GM23338 (cell line): ENCODE results near the gene IGSF22. TPM values are rescaled to one million over a fixed set of nuclear protein-coding genes. Genes with fewer than 3 reads are reported as not detected.
A peak's percentile ranks its signal among the peaks of the same experiment; 100 is the strongest.
"Not testable (repeated sequence)": the region's sequence is repeated elsewhere in the genome, so short reads cannot be mapped to it uniquely, and the experiment has no call there.

Experiments used
- ATAC-seq: fragments of 200-7000 bp; cut with Tn5 transposase; 3 replicates; pipeline ENCODE4 v1.9.1; 2020
- DNase-seq: peaks from one replicate; pipeline ENCODE4 v3.0.0-alpha.2; 2015; ENCODE audit warnings: low spot score
- H2AFZ ChIP-seq: fragments of 200-600 bp; sonication (generic); 2 replicates; pipeline ENCODE4 v1.8.0; 2016; ENCODE audit warnings: antibody characterized with exemption, mild to moderate bottlenecking, moderate library complexity
- H3F3A ChIP-seq: fragments of 200-600 bp; sonication (generic); replicated peaks from 2 replicates; pipeline ENCODE4 v1.8.0; 2017; ENCODE audit warnings: antibody characterized with exemption, mixed run types, low read depth
- H3K27ac ChIP-seq: fragments of 200-600 bp; sonication (generic); 2 replicates; pipeline ENCODE4 v1.6.1; 2016; ENCODE audit warnings: low read depth
- H3K27me3 ChIP-seq: fragments of 200-600 bp; sonication (generic); 2 replicates; pipeline ENCODE4 v1.8.0; 2016; ENCODE audit warnings: mild to moderate bottlenecking, mixed run types, moderate library complexity; ENCODE audit not compliant: insufficient read depth
- H3K36me3 ChIP-seq: fragments of 200-600 bp; sonication (generic); 2 replicates; pipeline ENCODE4 v1.8.0; 2016; ENCODE audit warnings: mild to moderate bottlenecking; ENCODE audit not compliant: insufficient read depth
- H3K4me1 ChIP-seq: fragments of 200-600 bp; sonication (generic); 2 replicates; pipeline ENCODE4 v1.8.0; 2016; ENCODE audit warnings: mild to moderate bottlenecking, moderate library complexity; ENCODE audit not compliant: insufficient read depth
- H3K4me2 ChIP-seq: fragments of 200-600 bp; sonication (generic); 2 replicates; pipeline ENCODE4 v1.7.1; 2017; ENCODE audit warnings: mixed run types
- H3K4me3 ChIP-seq: fragments of 200-600 bp; sonication (generic); 2 replicates; pipeline ENCODE4 v1.6.1; 2016; ENCODE audit warnings: mixed run types
- H3K79me2 ChIP-seq: fragments of 200-600 bp; sonication (generic); replicated peaks from 2 replicates; pipeline ENCODE4 v1.8.0; 2017; ENCODE audit warnings: mild to moderate bottlenecking; ENCODE audit not compliant: insufficient read depth
- H3K9me2 ChIP-seq: fragments of 200-600 bp; sonication (generic); 2 replicates; pipeline ENCODE4 v1.8.0; 2017; ENCODE audit not compliant: insufficient read depth
- H4K20me1 ChIP-seq: fragments of 200-600 bp; sonication (generic); replicated peaks from 2 replicates; pipeline ENCODE4 v1.8.0; 2017; ENCODE audit warnings: mild to moderate bottlenecking; ENCODE audit not compliant: insufficient read depth
- H3K27ac Mint-ChIP-seq: 2 replicates; pipeline ENCODE4 v1.8.0; 2020; ENCODE audit warnings: inconsistent platforms, mild to moderate bottlenecking, moderate library complexity, mixed read lengths
- H3K27me3 Mint-ChIP-seq: 3 replicates; pipeline ENCODE4 v1.8.0; 2022; ENCODE audit warnings: low read depth, mild to moderate bottlenecking, moderate library complexity, mixed read lengths, inconsistent platforms; ENCODE audit not compliant: insufficient read depth, poor library complexity
- H3K36me3 Mint-ChIP-seq: 3 replicates; pipeline ENCODE4 v1.8.0; 2021; ENCODE audit warnings: low read depth, mild to moderate bottlenecking, inconsistent platforms, moderate library complexity, mixed read lengths
- H3K4me1 Mint-ChIP-seq: 3 replicates; pipeline ENCODE4 v1.8.0; 2020; ENCODE audit warnings: mild to moderate bottlenecking, inconsistent platforms, mixed read lengths
- H3K4me3 Mint-ChIP-seq: 3 replicates; pipeline ENCODE4 v1.8.0; 2021; ENCODE audit warnings: moderate library complexity, mild to moderate bottlenecking, inconsistent platforms, mixed read lengths
- H3K9me3 Mint-ChIP-seq: 3 replicates; pipeline ENCODE4 v1.8.0; 2020; ENCODE audit warnings: moderate library complexity, mild to moderate bottlenecking, inconsistent platforms, mixed read lengths
- CTCF ChIP-seq, 2 experiments: fragments of 200-600 bp in 1 of 2; sonication (generic) in 1 of 2; conservative IDR thresholded peaks; 2 replicates each; pipeline versions ENCODE4 v1.5.1 to v1.6.1; 2016 to 2017; ENCODE audit warnings: antibody characterized with exemption in 2 of 2, low read depth in 2 of 2, mild to moderate bottlenecking in 2 of 2, moderate library complexity in 1 of 2
- EZH2 ChIP-seq: fragments of 200-600 bp; sonication (generic); IDR thresholded peaks from one replicate; pipeline ENCODE4 v1.8.0; 2017; ENCODE audit warnings: antibody characterized with exemption, mild to moderate bottlenecking, low read depth; ENCODE audit not compliant: unreplicated experiment
- EZH2phosphoT487 ChIP-seq: fragments of 200-600 bp; sonication (generic); IDR thresholded peaks from one replicate; pipeline ENCODE4 v1.8.1; 2018; ENCODE audit warnings: antibody characterized with exemption; ENCODE audit not compliant: unreplicated experiment
- STAT1 ChIP-seq: IDR thresholded peaks from one replicate; pipeline ENCODE4 v1.6.1; 2016; ENCODE audit warnings: antibody characterized with exemption; ENCODE audit not compliant: unreplicated experiment
- ZNF114 ChIP-seq: fragments of 250-450 bp; sonication (Bioruptor Pico); IDR thresholded peaks from 2 replicates; pipeline ENCODE4 v1.5.0; 2020; ENCODE audit warnings: mild to moderate bottlenecking, moderate library complexity
- ZNF331 ChIP-seq: fragments of 250-450 bp; sonication (Bioruptor Pico); IDR thresholded peaks from 2 replicates; pipeline ENCODE4 v1.5.0; 2020; ENCODE audit warnings: low read depth, mild to moderate bottlenecking, moderate library complexity
- polyA plus RNA-seq: library from polyadenylated mRNA; unstranded; fragments of >200 nt; fragmentation: Nextera tagmentation; extraction: Ambion mirVana; gene quantifications from 2 replicates; pipeline ENCODE4 v1.2.1, GENCODE V29; 2016
- total RNA-seq: library from RNA; depleted of rRNA; stranded (reverse); fragments of >200 nt; shearing (Covaris generic); gene quantifications from 2 replicates; pipeline ENCODE4 v1.2.3, GENCODE V29; 2014
- TF ChIP-seq, protein P1 (sequence below): IDR thresholded peaks from 2 replicates; pipeline ENCODE4 v1.6.1; 2016; ENCODE audit warnings: antibody characterized with exemption
- TF ChIP-seq, protein P2 (sequence below): fragments of 250-450 bp; sonication (Bioruptor Pico); IDR thresholded peaks from 2 replicates; pipeline ENCODE4 v1.5.0; 2020; ENCODE audit warnings: mild to moderate bottlenecking, moderate library complexity

Gene IGSF22
- total and polyA plus RNA-seq, 2 experiments from 2014 or later, result 0.37 TPM; not detected in 1

DNA sequence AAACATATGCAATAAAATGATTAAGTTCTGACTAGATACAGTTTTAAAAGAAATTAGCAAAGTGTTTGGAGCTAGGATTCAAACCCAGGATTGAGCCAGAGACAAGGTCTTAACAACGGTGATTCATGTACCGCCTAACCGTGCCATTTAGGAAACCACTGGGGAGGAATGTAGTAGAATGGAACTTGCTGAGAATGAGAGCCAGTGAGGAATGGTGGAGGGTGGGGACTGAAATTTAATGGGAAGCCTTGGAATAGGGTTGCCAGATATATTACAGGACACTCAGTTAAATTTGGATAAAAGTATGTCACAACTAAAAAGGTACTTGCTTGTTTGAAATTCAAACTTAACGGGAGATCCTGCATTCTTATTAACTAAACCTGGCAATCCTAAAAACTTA lies 57.9 kb downstream of the IGSF22 start:
- Mint-ChIP-seq H3K9me3 (no peaks in the 10 kb centered on the region), H3K4me3 (no peak overlapping the region), H3K36me3 (no peaks in the 10 kb centered on the region), H3K27me3 (peaks cover 6% of the 10 kb centered on the region), H3K4me1 (peaks cover 16% of the 10 kb centered on the region), H3K27ac (peak overlapping the region; percentile 60; the same call in 1 of the 2 replicates)
- no peak overlapping the region for H3K27ac ChIP-seq
- H4K20me1 ChIP-seq, result no peaks in the 10 kb centered on the region
- ATAC-seq (peak; percentile 40), DNase-seq (peak; percentile 8)
- H2AFZ ChIP-seq, result peak overlapping the region; percentile 84
- peaks cover 10% of the 10 kb centered on the region for H3K4me1 ChIP-seq
- no peak for TF ChIP-seq EZH2phosphoT487
- H3K9me2 ChIP-seq, result no peaks in the 10 kb centered on the region
- H3K4me2 ChIP-seq, result peak overlapping the region; percentile 49; the same call in 1 of the 2 replicates
- no peaks in the 10 kb centered on the region for H3F3A ChIP-seq
- H3K27me3 ChIP-seq, result no peaks in the 10 kb centered on the region
- no peak overlapping the region for H3K4me3 ChIP-seq
- H3K79me2 ChIP-seq, result no peaks in the 10 kb centered on the region
- H3K36me3 ChIP-seq, result no peaks in the 10 kb centered on the region

GRCh38 chr11:18665353-18665872 lies 60.6 kb downstream of the IGSF22 start:
- not testable (repeated sequence) for H3K79me2 ChIP-seq, ATAC-seq, H3K9me2 ChIP-seq, H3K27ac ChIP-seq, H2AFZ ChIP-seq, H4K20me1 ChIP-seq, H3K4me2 ChIP-seq, DNase-seq, H3K27me3 ChIP-seq, H3K9me3 Mint-ChIP-seq, H3F3A ChIP-seq, H3K36me3 Mint-ChIP-seq, H3K4me3 ChIP-seq, H3K27ac Mint-ChIP-seq, H3K4me3 Mint-ChIP-seq, H3K27me3 Mint-ChIP-seq, H3K36me3 ChIP-seq
- H3K4me1 ChIP-seq, result peaks cover 10% of the 10 kb centered on the region
- peaks cover 16% of the 10 kb centered on the region for H3K4me1 Mint-ChIP-seq

- Histone ChIP-seq H4K20me1 (no peaks in the 10 kb centered on the region), H3K4me3 (no peak overlapping the region), H3K27me3 (no peaks in the 10 kb centered on the region), H3K36me3 (no peaks in the 10 kb centered on the region), H3K9me2 (no peaks in the 10 kb centered on the region), H3K4me1 (no peaks in the 10 kb centered on the region), H3F3A (no peaks in the 10 kb centered on the region), H2AFZ (no peak overlapping the region), H3K4me2 (no peak overlapping the region), H3K27ac (no peak overlapping the region), H3K79me2 (no peaks in the 10 kb centered on the region)
- Mint-ChIP-seq H3K36me3 (0 out of 3 replicates have a peak, but pooled peaks cover 2% of the 10 kb centered on the region), H3K4me1 (no peaks in the 10 kb centered on the region), H3K27me3 (peaks cover 2% of the 10 kb centered on the region), H3K4me3 (no peak overlapping the region), H3K27ac (no peak overlapping the region), H3K9me3 (peaks cover 29% of the 10 kb centered on the region)
- DNase-seq, result no peak
- ATAC-seq, result no peak
- TF ChIP-seq, protein P1, sequence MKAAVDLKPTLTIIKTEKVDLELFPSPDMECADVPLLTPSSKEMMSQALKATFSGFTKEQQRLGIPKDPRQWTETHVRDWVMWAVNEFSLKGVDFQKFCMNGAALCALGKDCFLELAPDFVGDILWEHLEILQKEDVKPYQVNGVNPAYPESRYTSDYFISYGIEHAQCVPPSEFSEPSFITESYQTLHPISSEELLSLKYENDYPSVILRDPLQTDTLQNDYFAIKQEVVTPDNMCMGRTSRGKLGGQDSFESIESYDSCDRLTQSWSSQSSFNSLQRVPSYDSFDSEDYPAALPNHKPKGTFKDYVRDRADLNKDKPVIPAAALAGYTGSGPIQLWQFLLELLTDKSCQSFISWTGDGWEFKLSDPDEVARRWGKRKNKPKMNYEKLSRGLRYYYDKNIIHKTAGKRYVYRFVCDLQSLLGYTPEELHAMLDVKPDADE, result no peak
- TF ChIP-seq, protein P2, sequence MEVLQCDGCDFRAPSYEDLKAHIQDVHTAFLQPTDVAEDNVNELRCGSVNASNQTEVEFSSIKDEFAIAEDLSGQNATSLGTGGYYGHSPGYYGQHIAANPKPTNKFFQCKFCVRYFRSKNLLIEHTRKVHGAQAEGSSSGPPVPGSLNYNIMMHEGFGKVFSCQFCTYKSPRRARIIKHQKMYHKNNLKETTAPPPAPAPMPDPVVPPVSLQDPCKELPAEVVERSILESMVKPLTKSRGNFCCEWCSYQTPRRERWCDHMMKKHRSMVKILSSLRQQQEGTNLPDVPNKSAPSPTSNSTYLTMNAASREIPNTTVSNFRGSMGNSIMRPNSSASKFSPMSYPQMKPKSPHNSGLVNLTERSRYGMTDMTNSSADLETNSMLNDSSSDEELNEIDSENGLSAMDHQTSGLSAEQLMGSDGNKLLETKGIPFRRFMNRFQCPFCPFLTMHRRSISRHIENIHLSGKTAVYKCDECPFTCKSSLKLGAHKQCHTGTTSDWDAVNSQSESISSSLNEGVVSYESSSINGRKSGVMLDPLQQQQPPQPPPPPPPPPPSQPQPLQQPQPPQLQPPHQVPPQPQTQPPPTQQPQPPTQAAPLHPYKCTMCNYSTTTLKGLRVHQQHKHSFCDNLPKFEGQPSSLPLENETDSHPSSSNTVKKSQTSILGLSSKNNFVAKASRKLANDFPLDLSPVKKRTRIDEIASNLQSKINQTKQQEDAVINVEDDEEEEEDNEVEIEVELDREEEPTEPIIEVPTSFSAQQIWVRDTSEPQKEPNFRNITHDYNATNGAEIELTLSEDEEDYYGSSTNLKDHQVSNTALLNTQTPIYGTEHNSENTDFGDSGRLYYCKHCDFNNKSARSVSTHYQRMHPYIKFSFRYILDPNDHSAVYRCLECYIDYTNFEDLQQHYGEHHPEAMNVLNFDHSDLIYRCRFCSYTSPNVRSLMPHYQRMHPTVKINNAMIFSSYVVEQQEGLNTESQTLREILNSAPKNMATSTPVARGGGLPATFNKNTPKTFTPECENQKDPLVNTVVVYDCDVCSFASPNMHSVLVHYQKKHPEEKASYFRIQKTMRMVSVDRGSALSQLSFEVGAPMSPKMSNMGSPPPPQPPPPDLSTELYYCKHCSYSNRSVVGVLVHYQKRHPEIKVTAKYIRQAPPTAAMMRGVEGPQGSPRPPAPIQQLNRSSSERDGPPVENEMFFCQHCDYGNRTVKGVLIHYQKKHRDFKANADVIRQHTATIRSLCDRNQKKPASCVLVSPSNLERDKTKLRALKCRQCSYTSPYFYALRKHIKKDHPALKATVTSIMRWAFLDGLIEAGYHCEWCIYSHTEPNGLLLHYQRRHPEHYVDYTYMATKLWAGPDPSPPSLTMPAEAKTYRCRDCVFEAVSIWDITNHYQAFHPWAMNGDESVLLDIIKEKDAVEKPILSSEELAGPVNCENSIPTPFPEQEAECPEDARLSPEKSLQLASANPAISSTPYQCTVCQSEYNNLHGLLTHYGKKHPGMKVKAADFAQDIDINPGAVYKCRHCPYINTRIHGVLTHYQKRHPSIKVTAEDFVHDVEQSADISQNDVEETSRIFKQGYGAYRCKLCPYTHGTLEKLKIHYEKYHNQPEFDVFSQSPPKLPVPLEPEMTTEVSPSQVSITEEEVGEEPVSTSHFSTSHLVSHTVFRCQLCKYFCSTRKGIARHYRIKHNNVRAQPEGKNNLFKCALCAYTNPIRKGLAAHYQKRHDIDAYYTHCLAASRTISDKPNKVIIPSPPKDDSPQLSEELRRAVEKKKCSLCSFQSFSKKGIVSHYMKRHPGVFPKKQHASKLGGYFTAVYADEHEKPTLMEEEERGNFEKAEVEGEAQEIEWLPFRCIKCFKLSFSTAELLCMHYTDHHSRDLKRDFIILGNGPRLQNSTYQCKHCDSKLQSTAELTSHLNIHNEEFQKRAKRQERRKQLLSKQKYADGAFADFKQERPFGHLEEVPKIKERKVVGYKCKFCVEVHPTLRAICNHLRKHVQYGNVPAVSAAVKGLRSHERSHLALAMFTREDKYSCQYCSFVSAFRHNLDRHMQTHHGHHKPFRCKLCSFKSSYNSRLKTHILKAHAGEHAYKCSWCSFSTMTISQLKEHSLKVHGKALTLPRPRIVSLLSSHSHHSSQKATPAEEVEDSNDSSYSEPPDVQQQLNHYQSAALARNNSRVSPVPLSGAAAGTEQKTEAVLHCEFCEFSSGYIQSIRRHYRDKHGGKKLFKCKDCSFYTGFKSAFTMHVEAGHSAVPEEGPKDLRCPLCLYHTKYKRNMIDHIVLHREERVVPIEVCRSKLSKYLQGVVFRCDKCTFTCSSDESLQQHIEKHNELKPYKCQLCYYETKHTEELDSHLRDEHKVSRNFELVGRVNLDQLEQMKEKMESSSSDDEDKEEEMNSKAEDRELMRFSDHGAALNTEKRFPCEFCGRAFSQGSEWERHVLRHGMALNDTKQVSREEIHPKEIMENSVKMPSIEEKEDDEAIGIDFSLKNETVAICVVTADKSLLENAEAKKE (CRISPR knock-in tag), result no peak
- TF ChIP-seq EZH2, result no peak
- TF ChIP-seq ZNF114 (CRISPR knock-in tag), result no peak
- TF ChIP-seq ZNF331 (CRISPR knock-in tag), result no peak
- no peak for TF ChIP-seq CTCF (conservative IDR thresholded peaks at IDR 0.05; ENCODE audit: low read depth in 2 of 2)
- TF ChIP-seq STAT1, result no peak
Measured at GRCh38 chr11:18657673-18658072, 68.3 kb downstream of the IGSF22 start.
